GM03348 (cell line): ENCODE measurements around the gene NMU.
"Not testable (repeated sequence)": the region's sequence is repeated elsewhere in the genome, so short reads cannot be mapped to it uniquely, and the experiment has no call there.

ENCODE experiments used
- DNase-seq: peaks from one replicate; pipeline ENCODE4 v3.0.0; 2012; ENCODE audit warnings: low spot score

The NMU gene

GRCh38 chr4:55560096-55560495 lies 76.0 kb downstream of the NMU start:
- DNase-seq, result no peak

GRCh38 chr4:55554453-55555030 lies 81.6 kb downstream of the NMU start:
- peak; percentile 56 for DNase-seq

- DNase-seq, result peak; percentile 64
These were observed 82.5 kb downstream of the NMU start for GRCh38 chr4:55553441-55554201.

GRCh38 chr4:55551964-55552363 lies 84.1 kb downstream of the NMU start:
- DNase-seq, result not testable (repeated sequence)

- peak; percentile 44 for DNase-seq
These were observed 86.2 kb downstream of the NMU start for GRCh38 chr4:55549888-55550287.

GRCh38 chr4:55547918-55548317 lies 88.2 kb downstream of the NMU start:
- DNase-seq, result no peak

GRCh38 chr4:55547466-55547770 lies 88.7 kb downstream of the NMU start:
- peak; percentile 63 for DNase-seq

- DNase-seq, result peak; percentile 94
These were observed 89.2 kb downstream of the NMU start, which contains the start of gene CLOCK for GRCh38 chr4:55546756-55547465. CLOCK (minus strand) TSS chr4:55546909; CDS start chr4:55482785, 64,124 bp downstream.

GRCh38 chr4:55546506-55546755 lies 89.7 kb downstream of the NMU start:
- no peak for DNase-seq

- DNase-seq, result peak; percentile 84
These were observed 90.2 kb downstream of the NMU start for GRCh38 chr4:55545641-55546505.
